CD8-positive, alpha-beta memory T cell (primary cell): ENCODE results near the gene FECH. TPM values are rescaled to one million over a fixed set of nuclear protein-coding genes. Genes with fewer than 3 reads are reported as not detected.

Experiments used
- CTCF ChIA-PET: fragments of 350-600 bp; sonication (Branson Sonifier 250); formaldehyde crosslinking; loops from one replicate; lab custom pipeline; 2021; ENCODE audit warnings: antibody characterized with exemption; lab: Charles Lee
- POLR2A ChIA-PET: fragments of 350-600 bp; sonication (Branson Sonifier 250); formaldehyde crosslinking; loops from one replicate; lab custom pipeline; 2021; ENCODE audit warnings: antibody characterized with exemption; lab: Charles Lee
- DNase-seq, 5 donors: peaks; one replicate each; pipeline versions ENCODE4 v3.0.0 to v3.0.0-alpha.2; 2020 to 2022; ENCODE audit warnings: mixed read lengths in 1 of 5
- H3K27ac ChIP-seq: one replicate; pipeline ENCODE4 v1.7.0; 2013; ENCODE audit warnings: low read depth, mild to moderate bottlenecking, low read length, moderate library complexity
- H3K27me3 ChIP-seq: 2 replicates; pipeline ENCODE4 v1.7.0; 2013; ENCODE audit warnings: low read length, mild to moderate bottlenecking; ENCODE audit not compliant: insufficient read depth, poor library complexity, severe bottlenecking
- H3K36me3 ChIP-seq: 2 replicates; pipeline ENCODE4 v1.7.0; 2013; ENCODE audit warnings: mild to moderate bottlenecking, low read length, moderate library complexity; ENCODE audit not compliant: insufficient read depth
- H3K4me1 ChIP-seq: 2 replicates; pipeline ENCODE4 v1.7.0; 2013; ENCODE audit warnings: mild to moderate bottlenecking, low read length, moderate library complexity; ENCODE audit not compliant: insufficient read depth
- H3K4me3 ChIP-seq: 2 replicates; pipeline ENCODE4 v1.7.0; 2013; ENCODE audit warnings: mild to moderate bottlenecking, low read length
- H3K9me3 ChIP-seq: 2 replicates; pipeline ENCODE4 v1.7.0; 2013; ENCODE audit warnings: mild to moderate bottlenecking, low read length
- H3K27ac Mint-ChIP-seq, 8 donors: one replicate each; pipeline ENCODE4 v1.8.0; 2020 to 2021; ENCODE audit warnings: mixed read lengths in 8 of 8, mild to moderate bottlenecking in 6 of 8, inconsistent platforms in 3 of 8, moderate library complexity in 3 of 8
- H3K27me3 Mint-ChIP-seq, 2 donors: one replicate each; pipeline ENCODE4 v1.8.0; 2020 to 2021; ENCODE audit warnings: mixed read lengths in 2 of 2, mild to moderate bottlenecking in 1 of 2, moderate library complexity in 1 of 2
- H3K36me3 Mint-ChIP-seq, 3 donors: one replicate each; pipeline ENCODE4 v1.8.0; 2020 to 2021; ENCODE audit warnings: mixed read lengths in 3 of 3, inconsistent platforms in 1 of 3, mild to moderate bottlenecking in 1 of 3
- H3K4me1 Mint-ChIP-seq, 3 donors: one replicate each; pipeline ENCODE4 v1.8.0; 2020 to 2021; ENCODE audit warnings: mixed read lengths in 3 of 3, inconsistent platforms in 1 of 3, mild to moderate bottlenecking in 1 of 3
- H3K4me3 Mint-ChIP-seq, 7 donors: one replicate each; pipeline ENCODE4 v1.8.0; 2020 to 2021; ENCODE audit warnings: mixed read lengths in 7 of 7, mild to moderate bottlenecking in 6 of 7, moderate library complexity in 4 of 7, inconsistent platforms in 2 of 7
- H3K9me3 Mint-ChIP-seq, 5 donors: one replicate each; pipeline ENCODE4 v1.8.0; 2020 to 2022; ENCODE audit warnings: mixed read lengths in 5 of 5, mild to moderate bottlenecking in 3 of 5, moderate library complexity in 2 of 5, inconsistent platforms in 1 of 5
- polyA plus RNA-seq: library from polyadenylated mRNA; unstranded; fragments of 300-500 nt; fragmentation: Illumina TruSeq; gene quantifications from one replicate; pipeline ENCODE4 v1.2.3, GENCODE V29; 2021
- total RNA-seq, 2 experiments: library from RNA; stranded (reverse); gene quantifications; one replicate each; pipeline ENCODE4 v1.2.3, GENCODE V29; 2021

FECH gene
- total RNA-seq (10 to 100 TPM; 31.5 to 34.9 TPM), polyA plus RNA-seq (22.0 TPM)

- Histone ChIP-seq H3K36me3 (no peaks in the 10 kb centered on the region), H3K4me1 (peaks cover 17% of the 10 kb centered on the region), H3K27ac (peak within 1 kb of the TSS; percentile 58), H3K27me3 (no peaks in the 10 kb centered on the region), H3K9me3 (no peaks in the 10 kb centered on the region), H3K4me3 (peak within 1 kb of the TSS; percentile 78)
- POLR2A ChIA-PET = no interaction called here
- Mint-ChIP-seq H3K27ac (peak within 1 kb of the TSS; percentile 21 to 89 (median 77)), H3K4me1 (peaks cover 21 to 39% (median 36%) of the 10 kb centered on the region in 3 donors), H3K27me3 (no peaks in the 10 kb centered on the region), H3K9me3 (no peaks in the 10 kb centered on the region), H3K36me3 (peaks cover 2 to 9% (median 3%) of the 10 kb centered on the region in 3 donors), H3K4me3 (peak within 1 kb of the TSS; percentile 86 to 95 (median 88))
- CTCF ChIA-PET = no interaction called here
- peak; percentile 59 to 78 (median 71) for DNase-seq
These were observed at the start of gene FECH for GRCh38 chr18:57586251-57587049. Gene FECH (minus strand): TSS chr18:57586702. CDS start chr18:57586620, 82 bp downstream.

GRCh38 chr18:57635003-57635822, 48.7 kb upstream of the FECH start:
- Mint-ChIP-seq H3K27me3 (no peaks in the 10 kb centered on the region), H3K4me1 (peaks cover 20 to 26% (median 21%) of the 10 kb centered on the region in 3 donors), H3K36me3 (peaks cover 0 to 11% (median 0%) of the 10 kb centered on the region in 3 donors), H3K4me3 (peak overlapping the region in 1 of 7 donors; percentile 18), H3K9me3 (no peaks in the 10 kb centered on the region), H3K27ac (peak overlapping the region in 2 of 8 donors; percentile 3 to 69)
- ChIA-PET CTCF (no interaction called here), POLR2A (no interaction called here)
- Histone ChIP-seq H3K27me3 (no peaks in the 10 kb centered on the region), H3K4me3 (no peak overlapping the region), H3K36me3 (no peaks in the 10 kb centered on the region), H3K27ac (no peak overlapping the region), H3K9me3 (no peaks in the 10 kb centered on the region), H3K4me1 (peaks cover 14% of the 10 kb centered on the region)
- DNase-seq = no peak

- H3K27ac ChIP-seq = no peak overlapping the region
- H3K36me3 Mint-ChIP-seq = peaks cover 0 to 6% (median 0%) of the 10 kb centered on the region in 3 donors
- peak overlapping the region in 6 of 8 donors; percentile 16 to 84 (median 54) for H3K27ac Mint-ChIP-seq
- ChIA-PET POLR2A (interaction anchor here (1.8 kb wide), 1 partner anchor 10 kb away, joined by 8 read pairs; the partner anchor contains the start of gene NARS1), CTCF (interaction anchor here (1.1 kb wide), 1 partner anchor 10 kb away, joined by 6 read pairs; the partner anchor contains the start of gene NARS1)
- no peaks in the 10 kb centered on the region for H3K9me3 ChIP-seq
- no peak overlapping the region for H3K4me3 ChIP-seq
- H3K36me3 ChIP-seq = no peaks in the 10 kb centered on the region
- no peaks in the 10 kb centered on the region for H3K27me3 ChIP-seq
- H3K4me1 ChIP-seq = peaks cover 14% of the 10 kb centered on the region
- H3K4me3 Mint-ChIP-seq = peak overlapping the region; percentile 68 to 98 (median 80)
- no peak for DNase-seq
- H3K4me1 Mint-ChIP-seq = peaks cover 22 to 28% (median 26%) of the 10 kb centered on the region in 3 donors
- no peaks in the 10 kb centered on the region for H3K27me3 Mint-ChIP-seq
- no peaks in the 10 kb centered on the region for H3K9me3 Mint-ChIP-seq
These were observed 45.2 kb upstream of the FECH start for GRCh38 chr18:57631697-57632096.

GRCh38 chr18:57630754-57631595, 44.5 kb upstream of the FECH start:
- Histone ChIP-seq H3K9me3 (no peaks in the 10 kb centered on the region), H3K27me3 (no peaks in the 10 kb centered on the region), H3K4me1 (peaks cover 14% of the 10 kb centered on the region), H3K27ac (peak overlapping the region; percentile 67), H3K36me3 (no peaks in the 10 kb centered on the region), H3K4me3 (peak overlapping the region; percentile 96)
- ChIA-PET POLR2A (interaction anchor here (1.8 kb wide), 1 partner anchor 9 kb away, joined by 8 read pairs; the partner anchor contains the start of gene NARS1), CTCF (interaction anchor here (0.9 to 1.7 kb wide), 4 partner anchors 9 to 491 kb away, joined by 3 to 6 read pairs (median 4); partner anchors contain the start of gene NARS1)
- Mint-ChIP-seq H3K36me3 (peaks cover 0 to 6% (median 0%) of the 10 kb centered on the region in 3 donors), H3K27me3 (peaks cover 0 to 1% of the 10 kb centered on the region in 2 donors), H3K9me3 (no peaks in the 10 kb centered on the region), H3K27ac (peak overlapping the region in 7 of 8 donors; percentile 47 to 97 (median 95)), H3K4me1 (peaks cover 21 to 26% (median 25%) of the 10 kb centered on the region in 3 donors), H3K4me3 (peak overlapping the region; percentile 96 to 99 (median 98))
- no peak for DNase-seq

- ChIA-PET CTCF (interaction anchor here (0.9 to 1.7 kb wide), 5 partner anchors 8 to 492 kb away, joined by 3 to 8 read pairs (median 4); partner anchors contain the start of gene NARS1), POLR2A (interaction anchor here (0.5 to 1.8 kb wide), 2 partner anchors 8 to 14 kb away, joined by 5 to 8 read pairs; partner anchors contain the start of gene NARS1)
- no peaks in the 10 kb centered on the region for H3K27me3 ChIP-seq
- H3K4me1 Mint-ChIP-seq = peaks cover 18 to 26% (median 25%) of the 10 kb centered on the region in 3 donors
- H3K4me3 ChIP-seq = peak overlapping the region; percentile 96
- DNase-seq = peak; percentile 91 to 96 (median 93)
- H3K4me1 ChIP-seq = peaks cover 14% of the 10 kb centered on the region
- peak overlapping the region; percentile 96 to 99 (median 98) for H3K4me3 Mint-ChIP-seq
- peak overlapping the region; percentile 92 to 97 (median 96) for H3K27ac Mint-ChIP-seq
- no peaks in the 10 kb centered on the region for H3K9me3 ChIP-seq
- peaks cover 0 to 1% of the 10 kb centered on the region in 2 donors for H3K27me3 Mint-ChIP-seq
- no peaks in the 10 kb centered on the region for H3K36me3 ChIP-seq
- no peaks in the 10 kb centered on the region for H3K9me3 Mint-ChIP-seq
- peaks cover 0 to 6% (median 0%) of the 10 kb centered on the region in 3 donors for H3K36me3 Mint-ChIP-seq
- H3K27ac ChIP-seq = peak overlapping the region; percentile 67
These were observed 43.7 kb upstream of the FECH start for GRCh38 chr18:57630002-57630753.

GRCh38 chr18:57629422-57629821, 42.9 kb upstream of the FECH start:
- Histone ChIP-seq H3K4me3 (peak overlapping the region; percentile 96), H3K9me3 (no peaks in the 10 kb centered on the region), H3K4me1 (peaks cover 14% of the 10 kb centered on the region), H3K27ac (no peak overlapping the region), H3K27me3 (no peaks in the 10 kb centered on the region), H3K36me3 (no peaks in the 10 kb centered on the region)
- no peak for DNase-seq
- Mint-ChIP-seq H3K4me1 (peaks cover 18 to 24% (median 23%) of the 10 kb centered on the region in 3 donors), H3K27me3 (peaks cover 0 to 1% of the 10 kb centered on the region in 2 donors), H3K9me3 (no peaks in the 10 kb centered on the region), H3K36me3 (peaks cover 0 to 6% (median 0%) of the 10 kb centered on the region in 3 donors), H3K4me3 (peak overlapping the region; percentile 96 to 99 (median 98)), H3K27ac (peak overlapping the region in 6 of 8 donors; percentile 92 to 97 (median 96))
- POLR2A ChIA-PET = interaction anchor here (0.5 kb wide), 1 partner anchor 13 kb away, joined by 5 read pairs; no protein-coding TSS in a partner anchor
- CTCF ChIA-PET = interaction anchor here (1.0 to 1.7 kb wide), 3 partner anchors 8 to 492 kb away, joined by 3 to 8 read pairs (median 4); partner anchors contain the start of gene NARS1
